H9 (cell line): ENCODE data around the gene S100P. TPM values are rescaled to one million over a fixed set of nuclear protein-coding genes. Genes with fewer than 3 reads are reported as not detected.

Experiments used
- DNase-seq: peaks from one replicate; pipeline ENCODE4 v3.0.0-alpha.2; 2017
- H2AFZ ChIP-seq: one replicate; pipeline ENCODE4 v1.6.1; 2013; ENCODE audit warnings: mild to moderate bottlenecking, low read length, control low read depth, moderate library complexity
- H2AK5ac ChIP-seq: 2 replicates; pipeline ENCODE4 v1.6.1; 2013; ENCODE audit warnings: low read length, control low read depth, mixed read lengths; ENCODE audit not compliant: insufficient read length
- H2BK120ac ChIP-seq: one replicate; pipeline ENCODE4 v1.6.1; 2013; ENCODE audit warnings: low read depth, mild to moderate bottlenecking, low read length, control low read depth, inconsistent platforms; ENCODE audit not compliant: poor library complexity, severe bottlenecking
- H2BK12ac ChIP-seq: 2 replicates; pipeline ENCODE4 v1.6.1; 2013; ENCODE audit warnings: low read length, control low read depth, mixed read lengths, low read depth; ENCODE audit not compliant: insufficient read length
- H2BK15ac ChIP-seq: 2 replicates; pipeline ENCODE4 v1.6.1; 2013; ENCODE audit warnings: low read depth, low read length, control low read depth
- H2BK20ac ChIP-seq: one replicate; pipeline ENCODE4 v1.6.1; 2013; ENCODE audit warnings: low read depth, mild to moderate bottlenecking, low read length, control low read depth, inconsistent platforms; ENCODE audit not compliant: poor library complexity, severe bottlenecking
- H2BK5ac ChIP-seq: 2 replicates; pipeline ENCODE4 v1.6.1; 2013; ENCODE audit warnings: low read length, control low read depth, mixed read lengths; ENCODE audit not compliant: insufficient read length
- H3K14ac ChIP-seq: 2 replicates; pipeline ENCODE4 v1.6.1; 2013; ENCODE audit warnings: low read length, control low read depth; ENCODE audit not compliant: insufficient read depth
- H3K18ac ChIP-seq: 2 replicates; pipeline ENCODE4 v1.6.1; 2013; ENCODE audit warnings: low read depth, mild to moderate bottlenecking, mixed read lengths, low read length, control low read depth; ENCODE audit not compliant: insufficient read length
- H3K23ac ChIP-seq: 2 replicates; pipeline ENCODE4 v1.6.1; 2013; ENCODE audit warnings: low read length, control low read depth, mixed read lengths, low read depth; ENCODE audit not compliant: insufficient read length
- H3K23me2 ChIP-seq: 2 replicates; pipeline ENCODE4 v1.6.1; 2013; ENCODE audit warnings: low read depth, mild to moderate bottlenecking, mixed read lengths, low read length, control low read depth; ENCODE audit not compliant: insufficient read length, poor library complexity, severe bottlenecking
- H3K27ac ChIP-seq: 2 replicates; pipeline ENCODE4 v1.5.1; 2013; ENCODE audit warnings: low read length, control low read depth, mixed read lengths, low read depth; ENCODE audit not compliant: insufficient read length
- H3K27me3 ChIP-seq: 2 replicates; pipeline ENCODE4 v1.6.1; 2013; ENCODE audit warnings: low read length, control low read depth, inconsistent platforms; ENCODE audit not compliant: insufficient read depth
- H3K4ac ChIP-seq: 2 replicates; pipeline ENCODE4 v1.6.1; 2013; ENCODE audit warnings: low read depth, mild to moderate bottlenecking, control low read depth, inconsistent platforms, low read length, moderate library complexity
- H3K4me1 ChIP-seq: 2 replicates; pipeline ENCODE4 v1.6.1; 2013; ENCODE audit warnings: low read length, control low read depth, inconsistent platforms; ENCODE audit not compliant: insufficient read depth
- H3K4me2 ChIP-seq: 2 replicates; pipeline ENCODE4 v1.6.1; 2013; ENCODE audit warnings: low read length, control low read depth, mixed read lengths; ENCODE audit not compliant: insufficient read length, insufficient read depth
- H3K56ac ChIP-seq: 2 replicates; pipeline ENCODE4 v1.6.1; 2013; ENCODE audit warnings: low read depth, mild to moderate bottlenecking, mixed read lengths, low read length, control low read depth; ENCODE audit not compliant: insufficient read length
- H3K79me1 ChIP-seq: 2 replicates; pipeline ENCODE4 v1.6.1; 2013; ENCODE audit warnings: low read depth, mild to moderate bottlenecking, moderate library complexity, low read length, control low read depth, inconsistent platforms; ENCODE audit not compliant: insufficient read depth, poor library complexity, severe bottlenecking
- H3K79me2 ChIP-seq: 2 replicates; pipeline ENCODE4 v1.6.1; 2013; ENCODE audit warnings: low read length, control low read depth, inconsistent platforms; ENCODE audit not compliant: insufficient read depth
- H3K9ac ChIP-seq: 2 replicates; pipeline ENCODE4 v1.6.1; 2013; ENCODE audit warnings: low read length, control low read depth, mixed read lengths; ENCODE audit not compliant: insufficient read length; ENCODE audit errors: extremely low read depth
- H3K9me3 ChIP-seq: one replicate; pipeline ENCODE4 v1.6.1; 2013; ENCODE audit warnings: low read depth, low read length, inconsistent platforms; ENCODE audit not compliant: control insufficient read depth
- H3T11ph ChIP-seq: one replicate; pipeline ENCODE4 v1.6.1; 2013; ENCODE audit warnings: mild to moderate bottlenecking, low read length, control low read depth, inconsistent platforms
- H4K20me1 ChIP-seq: one replicate; pipeline ENCODE4 v1.6.1; 2013; ENCODE audit not compliant: control insufficient read depth, insufficient read length, insufficient read depth
- H4K5ac ChIP-seq: 2 replicates; pipeline ENCODE4 v1.6.1; 2013; ENCODE audit warnings: low read depth, mild to moderate bottlenecking, mixed read lengths, low read length, control low read depth; ENCODE audit not compliant: insufficient read length
- H4K8ac ChIP-seq: replicated peaks from 2 replicates; pipeline ENCODE4 v1.6.1; 2013; ENCODE audit warnings: low read length, control low read depth, mixed read lengths, low read depth; ENCODE audit not compliant: insufficient read length
- H4K91ac ChIP-seq: 2 replicates; pipeline ENCODE4 v1.6.1; 2013; ENCODE audit warnings: low read depth, mild to moderate bottlenecking, moderate library complexity, mixed read lengths, low read length, control low read depth; ENCODE audit not compliant: insufficient read length
- H3K27ac Mint-ChIP-seq, 3 experiments: 2 replicates in 2 of 3; 3 replicates in 1 of 3; pipeline ENCODE4 v1.8.0; 2020 to 2021; ENCODE audit warnings: mixed read lengths in 3 of 3, mild to moderate bottlenecking in 1 of 3, moderate library complexity in 1 of 3
- H3K27me3 Mint-ChIP-seq: 2 replicates; pipeline ENCODE4 v1.8.0; 2021; ENCODE audit warnings: low read depth, mild to moderate bottlenecking, moderate library complexity, mixed read lengths
- H3K36me3 Mint-ChIP-seq, 3 experiments: 2 replicates in 2 of 3; 3 replicates in 1 of 3; pipeline ENCODE4 v1.8.0; 2020 to 2021; ENCODE audit warnings: low read depth in 3 of 3, mixed read lengths in 3 of 3; ENCODE audit not compliant: insufficient read depth in 1 of 3
- H3K4me1 Mint-ChIP-seq, 2 experiments: 2 replicates each; pipeline ENCODE4 v1.8.0; 2020; ENCODE audit warnings: mixed read lengths in 2 of 2
- H3K4me3 Mint-ChIP-seq, 2 experiments: 2 replicates in 1 of 2; 3 replicates in 1 of 2; pipeline ENCODE4 v1.8.0; 2020 to 2021; ENCODE audit warnings: mild to moderate bottlenecking in 2 of 2, mixed read lengths in 2 of 2, moderate library complexity in 1 of 2
- H3K9me3 Mint-ChIP-seq, 2 experiments: 2 replicates in 1 of 2; 3 replicates in 1 of 2; pipeline ENCODE4 v1.8.0; 2020; ENCODE audit warnings: mild to moderate bottlenecking in 2 of 2, mixed read lengths in 2 of 2, moderate library complexity in 1 of 2
- WGBS: extraction: QIAGEN DNeasy Blood & Tissue Kit; methylation state at CpG from one replicate; pipeline ENCODE4 v1.1.7; 2013; ENCODE audit warnings: missing lambda C conversion rate, low lambda C conversion rate, mixed read lengths; ENCODE audit not compliant: insufficient read length; ENCODE audit errors: extremely low coverage; 5-methylcytosine and 5-hydroxymethylcytosine counted together
- total RNA-seq: library from RNA; stranded (reverse); gene quantifications from 2 replicates; pipeline ENCODE4 v1.2.1, GENCODE V29; 2021
- TF ChIP-seq, protein P1 (sequence below): fragments of 200-600 bp; sonication (generic); conservative IDR thresholded peaks from 3 replicates; pipeline ENCODE4 v1.8.0; 2021; ENCODE audit warnings: antibody characterized with exemption, mild to moderate bottlenecking

Gene S100P
- total RNA-seq, 1 experiment from 2014 or later: not detected

DNA sequence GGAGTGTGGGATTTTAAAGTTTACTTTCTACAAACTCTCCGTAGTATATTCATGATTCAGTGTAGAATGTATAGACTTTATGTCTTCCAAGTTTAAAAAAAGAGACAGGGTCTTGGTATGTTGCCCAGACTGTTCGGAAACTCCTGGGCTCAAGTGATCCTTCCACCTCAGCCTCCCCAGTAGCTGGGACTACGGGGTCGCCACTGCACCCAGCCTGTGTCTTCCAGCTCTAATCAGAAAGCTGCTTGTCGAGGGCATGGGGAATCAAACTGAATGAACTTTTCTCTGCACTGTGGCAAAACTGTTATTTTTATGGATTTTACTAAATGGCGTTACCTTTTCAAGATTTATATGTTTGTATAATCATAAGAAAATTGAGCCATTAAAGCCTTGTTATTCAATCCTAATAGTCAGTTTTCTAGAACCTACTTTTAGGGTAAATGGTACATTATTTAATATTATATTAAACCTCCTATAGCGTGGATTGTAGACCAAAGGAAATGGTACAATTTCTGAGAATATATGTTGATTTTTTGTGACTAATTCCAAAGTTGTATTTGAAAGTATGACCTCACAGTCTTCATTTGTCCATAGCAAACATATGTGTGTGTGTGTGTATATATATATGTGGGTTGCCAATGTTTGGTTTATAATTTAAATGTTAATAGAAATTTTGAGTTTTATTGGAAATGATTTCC lies 23.4 kb downstream of the S100P start:
- H3T11ph ChIP-seq: no peak overlapping the region
- no peak overlapping the region for H2AK5ac ChIP-seq
- peaks cover 2% of the 10 kb centered on the region; the same call in 1 of the 2 replicates for H3K4me1 ChIP-seq
- H2BK5ac ChIP-seq: no peak overlapping the region
- no peak overlapping the region for H3K27ac ChIP-seq
- no peak overlapping the region for H3K4ac ChIP-seq
- peaks cover 30% of the 10 kb centered on the region for H3K27me3 Mint-ChIP-seq
- H3K23me2 ChIP-seq: peaks cover 9% of the 10 kb centered on the region
- H3K4me3 Mint-ChIP-seq: peak overlapping the region; percentile 84 to 88
- H4K91ac ChIP-seq: no peak overlapping the region
- no peak for DNase-seq
- H3K4me1 Mint-ChIP-seq: peaks cover 9 to 23% of the 10 kb centered on the region in 2 experiments
- no peak overlapping the region for H2BK12ac ChIP-seq
- peaks cover 8% of the 10 kb centered on the region; the same call in 1 of the 2 replicates for H3K79me2 ChIP-seq
- H3K36me3 Mint-ChIP-seq: peaks cover 2 to 3% (median 3%) of the 10 kb centered on the region in 3 experiments; a peak in 3 of 7 replicates
- no peaks in the 10 kb centered on the region for H3K9me3 ChIP-seq
- no peak overlapping the region for H2BK15ac ChIP-seq
- H2AFZ ChIP-seq: no peak overlapping the region
- no peak overlapping the region for H2BK120ac ChIP-seq
- WGBS: no CpG with 5 or more reads among the region's 7 CpGs
- H4K5ac ChIP-seq: no peak overlapping the region
- H3K14ac ChIP-seq: no peak overlapping the region
- H3K18ac ChIP-seq: no peak overlapping the region
- H4K20me1 ChIP-seq: no peaks in the 10 kb centered on the region
- 0 out of 7 replicates have a peak overlapping the region, but pooled peaks of 1 of the 3 experiments have one; percentile 22 for H3K27ac Mint-ChIP-seq
- no peak overlapping the region for H3K56ac ChIP-seq
- H3K23ac ChIP-seq: no peak overlapping the region
- no peaks in the 10 kb centered on the region for H3K79me1 ChIP-seq
- no peak overlapping the region for H2BK20ac ChIP-seq
- TF ChIP-seq, protein P1, sequence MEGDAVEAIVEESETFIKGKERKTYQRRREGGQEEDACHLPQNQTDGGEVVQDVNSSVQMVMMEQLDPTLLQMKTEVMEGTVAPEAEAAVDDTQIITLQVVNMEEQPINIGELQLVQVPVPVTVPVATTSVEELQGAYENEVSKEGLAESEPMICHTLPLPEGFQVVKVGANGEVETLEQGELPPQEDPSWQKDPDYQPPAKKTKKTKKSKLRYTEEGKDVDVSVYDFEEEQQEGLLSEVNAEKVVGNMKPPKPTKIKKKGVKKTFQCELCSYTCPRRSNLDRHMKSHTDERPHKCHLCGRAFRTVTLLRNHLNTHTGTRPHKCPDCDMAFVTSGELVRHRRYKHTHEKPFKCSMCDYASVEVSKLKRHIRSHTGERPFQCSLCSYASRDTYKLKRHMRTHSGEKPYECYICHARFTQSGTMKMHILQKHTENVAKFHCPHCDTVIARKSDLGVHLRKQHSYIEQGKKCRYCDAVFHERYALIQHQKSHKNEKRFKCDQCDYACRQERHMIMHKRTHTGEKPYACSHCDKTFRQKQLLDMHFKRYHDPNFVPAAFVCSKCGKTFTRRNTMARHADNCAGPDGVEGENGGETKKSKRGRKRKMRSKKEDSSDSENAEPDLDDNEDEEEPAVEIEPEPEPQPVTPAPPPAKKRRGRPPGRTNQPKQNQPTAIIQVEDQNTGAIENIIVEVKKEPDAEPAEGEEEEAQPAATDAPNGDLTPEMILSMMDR: no peak
- peak overlapping the region; percentile 57 for H3K4me2 ChIP-seq
- no peak overlapping the region for H4K8ac ChIP-seq
- peaks cover 2 to 3% of the 10 kb centered on the region in 2 experiments; a peak in 2 of 5 replicates for H3K9me3 Mint-ChIP-seq
- peaks cover 2% of the 10 kb centered on the region for H3K27me3 ChIP-seq
- H3K9ac ChIP-seq: peak overlapping the region; percentile 84
